ENCODE data around the gene CLCN3.

DNA sequence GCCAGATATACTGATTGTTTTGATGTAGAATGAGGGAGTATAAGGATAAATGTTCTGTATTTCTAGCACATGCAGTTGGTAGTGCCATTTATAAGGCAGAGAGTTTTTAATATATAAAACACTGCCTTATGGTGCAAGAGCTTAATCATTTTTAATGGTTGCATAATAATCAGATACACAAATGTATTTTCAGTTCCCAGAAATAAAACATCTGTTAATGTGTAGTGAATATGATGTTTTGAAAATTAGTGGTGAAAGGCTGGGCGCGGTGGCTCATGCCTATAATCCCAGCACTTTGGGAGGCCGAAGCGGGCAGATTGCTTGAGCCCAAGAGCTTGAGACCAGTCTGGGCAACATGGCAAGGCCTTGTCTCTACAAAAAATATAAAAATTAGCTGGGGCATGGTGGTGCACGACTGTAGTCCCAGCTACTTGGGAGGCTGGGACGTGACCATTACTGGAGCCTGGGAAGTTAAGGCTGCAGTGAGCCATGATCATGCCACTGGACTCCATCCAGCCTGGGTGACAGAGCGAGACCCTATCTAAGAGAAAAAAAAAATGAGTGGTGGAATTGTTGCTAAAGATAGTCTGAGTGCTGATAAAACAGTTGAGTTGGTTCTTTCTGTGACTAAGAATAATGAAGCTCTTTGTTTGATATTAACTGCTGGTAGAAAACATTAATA is 29.3 kb downstream of the CLCN3 start:
- TF ChIP-seq POLR2A (IDR thresholded peaks at IDR 0.05): no peak
- TF ChIP-seq, protein P1, sequence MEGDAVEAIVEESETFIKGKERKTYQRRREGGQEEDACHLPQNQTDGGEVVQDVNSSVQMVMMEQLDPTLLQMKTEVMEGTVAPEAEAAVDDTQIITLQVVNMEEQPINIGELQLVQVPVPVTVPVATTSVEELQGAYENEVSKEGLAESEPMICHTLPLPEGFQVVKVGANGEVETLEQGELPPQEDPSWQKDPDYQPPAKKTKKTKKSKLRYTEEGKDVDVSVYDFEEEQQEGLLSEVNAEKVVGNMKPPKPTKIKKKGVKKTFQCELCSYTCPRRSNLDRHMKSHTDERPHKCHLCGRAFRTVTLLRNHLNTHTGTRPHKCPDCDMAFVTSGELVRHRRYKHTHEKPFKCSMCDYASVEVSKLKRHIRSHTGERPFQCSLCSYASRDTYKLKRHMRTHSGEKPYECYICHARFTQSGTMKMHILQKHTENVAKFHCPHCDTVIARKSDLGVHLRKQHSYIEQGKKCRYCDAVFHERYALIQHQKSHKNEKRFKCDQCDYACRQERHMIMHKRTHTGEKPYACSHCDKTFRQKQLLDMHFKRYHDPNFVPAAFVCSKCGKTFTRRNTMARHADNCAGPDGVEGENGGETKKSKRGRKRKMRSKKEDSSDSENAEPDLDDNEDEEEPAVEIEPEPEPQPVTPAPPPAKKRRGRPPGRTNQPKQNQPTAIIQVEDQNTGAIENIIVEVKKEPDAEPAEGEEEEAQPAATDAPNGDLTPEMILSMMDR (IDR thresholded peaks at IDR 0.05): no peak
- TF ChIP-seq EP300 (IDR thresholded peaks at IDR 0.05): no peak
